ENCODE data around the gene TAF1B. TPM values are rescaled to one million over a fixed set of nuclear protein-coding genes. Genes with fewer than 3 reads are reported as not detected.
"Not testable (repeated sequence)": the region's sequence is repeated elsewhere in the genome, so short reads cannot be mapped to it uniquely, and the experiment has no call there.

TAF1B gene
- total RNA-seq, 2 donors from 2014 or later, result 4.0 to 6.1 TPM

DNA sequence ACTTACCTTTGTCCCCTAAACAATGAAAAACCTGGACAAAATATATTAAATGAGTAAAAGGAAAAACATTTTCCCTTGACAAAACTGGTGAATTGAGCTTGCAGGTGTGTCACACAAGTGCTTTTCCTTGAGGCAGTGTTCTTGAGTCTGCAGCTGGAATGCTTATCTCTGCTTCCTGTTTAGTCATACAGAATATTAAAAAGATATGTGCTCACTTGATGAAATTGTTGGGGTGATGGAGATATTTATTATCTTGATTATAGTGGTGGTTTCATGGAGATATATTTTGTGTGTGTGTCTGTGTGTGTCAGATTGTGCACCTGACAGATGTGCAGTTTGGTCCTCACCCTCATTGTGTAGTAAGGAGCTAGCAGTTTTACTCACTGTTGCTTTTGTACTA, 3.3 kb downstream of the TAF1B start:
- no peak for DNase-seq (ENCODE audit: low spot score)
- H3K4me1 ChIP-seq, result peaks cover 0 to 22% of the 10 kb centered on the region in 2 donors
- no peak overlapping the region for H3K4me3 ChIP-seq
- no peak overlapping the region for H3K27ac ChIP-seq
- peaks cover 10% of the 10 kb centered on the region for H3K36me3 ChIP-seq
- no peaks in the 10 kb centered on the region for H3K27me3 ChIP-seq
- no peaks in the 10 kb centered on the region for H3K9me3 ChIP-seq
- TF ChIP-seq, protein P1, sequence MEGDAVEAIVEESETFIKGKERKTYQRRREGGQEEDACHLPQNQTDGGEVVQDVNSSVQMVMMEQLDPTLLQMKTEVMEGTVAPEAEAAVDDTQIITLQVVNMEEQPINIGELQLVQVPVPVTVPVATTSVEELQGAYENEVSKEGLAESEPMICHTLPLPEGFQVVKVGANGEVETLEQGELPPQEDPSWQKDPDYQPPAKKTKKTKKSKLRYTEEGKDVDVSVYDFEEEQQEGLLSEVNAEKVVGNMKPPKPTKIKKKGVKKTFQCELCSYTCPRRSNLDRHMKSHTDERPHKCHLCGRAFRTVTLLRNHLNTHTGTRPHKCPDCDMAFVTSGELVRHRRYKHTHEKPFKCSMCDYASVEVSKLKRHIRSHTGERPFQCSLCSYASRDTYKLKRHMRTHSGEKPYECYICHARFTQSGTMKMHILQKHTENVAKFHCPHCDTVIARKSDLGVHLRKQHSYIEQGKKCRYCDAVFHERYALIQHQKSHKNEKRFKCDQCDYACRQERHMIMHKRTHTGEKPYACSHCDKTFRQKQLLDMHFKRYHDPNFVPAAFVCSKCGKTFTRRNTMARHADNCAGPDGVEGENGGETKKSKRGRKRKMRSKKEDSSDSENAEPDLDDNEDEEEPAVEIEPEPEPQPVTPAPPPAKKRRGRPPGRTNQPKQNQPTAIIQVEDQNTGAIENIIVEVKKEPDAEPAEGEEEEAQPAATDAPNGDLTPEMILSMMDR (IDR thresholded peaks at IDR 0.05), result no peak

DNA sequence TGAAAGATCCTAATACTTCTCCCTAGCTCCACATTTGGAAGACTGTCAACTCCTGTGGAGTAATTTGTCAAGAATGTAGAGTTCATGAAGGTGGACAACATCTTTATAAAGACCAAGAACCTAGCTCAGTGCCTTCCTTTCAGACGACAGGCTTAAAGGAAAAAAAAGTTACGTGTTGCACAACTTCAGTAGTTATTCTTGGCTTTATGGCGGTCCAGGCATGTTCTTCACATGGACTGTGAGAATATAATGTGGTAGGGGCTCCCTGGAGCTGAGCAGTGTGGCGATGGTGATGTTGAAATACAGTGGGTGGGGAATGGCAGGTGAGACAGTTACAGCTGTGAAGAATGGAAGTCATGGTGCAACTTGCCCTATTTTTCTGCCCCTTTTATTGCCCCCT, 3.9 kb downstream of the TAF1B start:
- peaks cover 0 to 22% of the 10 kb centered on the region in 2 donors for H3K4me1 ChIP-seq
- TF ChIP-seq, protein P1 (IDR thresholded peaks at IDR 0.05), result no peak
- H3K27ac ChIP-seq, result no peak overlapping the region
- DNase-seq (ENCODE audit: low spot score), result no peak
- no peaks in the 10 kb centered on the region for H3K27me3 ChIP-seq
- no peak overlapping the region for H3K4me3 ChIP-seq
- H3K36me3 ChIP-seq, result peaks cover 14% of the 10 kb centered on the region
- no peaks in the 10 kb centered on the region for H3K9me3 ChIP-seq

DNA sequence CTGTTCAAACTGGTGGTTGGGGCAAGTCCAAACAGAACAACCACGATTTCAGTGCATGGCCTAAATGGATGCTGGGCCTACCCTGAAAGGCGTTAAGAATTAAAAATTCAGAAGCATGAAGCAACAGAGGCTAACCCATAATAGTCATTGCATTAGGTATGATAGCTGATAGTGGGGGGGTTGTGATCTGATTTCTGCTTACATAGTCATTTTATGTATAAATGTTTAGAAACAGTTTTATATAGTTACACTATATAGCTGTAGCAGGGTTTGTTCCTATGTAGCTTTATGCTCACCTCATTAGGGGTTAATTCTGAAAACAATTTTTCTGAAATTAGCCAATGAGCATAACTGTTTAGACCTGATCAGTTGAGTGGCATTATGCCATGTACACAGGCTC, 9.6 kb downstream of the TAF1B start:
- Histone ChIP-seq H3K4me3 (no peak overlapping the region), H3K27me3 (no peaks in the 10 kb centered on the region), H3K36me3 (peaks cover 64% of the 10 kb centered on the region), H3K9me3 (no peaks in the 10 kb centered on the region), H3K4me1 (no peaks in the 10 kb centered on the region), H3K27ac (no peak overlapping the region)
- TF ChIP-seq, protein P1 (IDR thresholded peaks at IDR 0.05), result no peak
- DNase-seq (ENCODE audit: low spot score), result no peak

DNA sequence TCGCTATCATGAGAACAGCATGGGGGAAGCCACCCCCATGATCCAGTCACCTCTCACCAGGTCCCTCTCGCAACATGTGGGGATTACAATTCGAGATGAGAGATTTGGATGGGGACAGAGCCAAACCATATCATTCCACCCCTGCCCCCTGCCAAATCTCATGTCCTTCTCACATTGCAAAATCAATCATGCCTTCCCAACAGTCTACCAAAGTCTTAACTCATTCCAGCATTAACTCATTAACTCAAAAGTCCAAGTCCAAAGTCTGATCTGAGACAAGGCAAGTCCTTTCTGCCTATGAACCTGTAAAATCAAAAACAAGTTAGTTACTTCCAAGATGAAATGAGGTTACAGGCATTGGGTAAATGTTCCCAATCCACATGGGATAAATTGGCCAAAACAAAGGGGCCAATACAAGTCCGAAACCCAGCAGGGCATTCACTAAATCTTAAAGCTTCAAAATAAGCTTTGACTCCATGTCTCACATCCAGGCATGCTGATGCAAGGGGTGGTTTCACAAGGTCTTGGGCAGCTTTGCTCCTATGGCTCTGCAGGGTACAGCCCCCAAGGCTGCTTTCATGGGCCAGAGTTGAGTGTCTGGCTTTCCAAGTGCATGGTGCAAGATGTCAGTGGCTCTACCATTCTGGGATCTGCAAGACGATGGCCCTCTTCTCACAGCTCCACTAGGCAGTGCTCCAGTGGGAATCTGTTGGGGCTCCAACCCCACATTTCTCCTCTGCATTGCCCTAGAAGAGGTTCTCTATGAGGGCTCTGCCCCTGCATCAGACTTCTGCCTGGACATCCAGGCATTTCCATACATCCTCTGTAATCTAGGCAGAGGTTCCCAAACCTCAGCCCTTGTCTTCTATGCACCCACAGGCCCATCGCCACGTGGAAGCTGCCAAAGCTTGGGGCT, 14.8 kb downstream of the TAF1B start:
- no peak for DNase-seq (ENCODE audit: low spot score)
- H3K27me3 ChIP-seq, result no peaks in the 10 kb centered on the region
- H3K36me3 ChIP-seq, result peaks cover 50% of the 10 kb centered on the region
- no peaks in the 10 kb centered on the region for H3K4me1 ChIP-seq
- no peak overlapping the region for H3K4me3 ChIP-seq
- no peaks in the 10 kb centered on the region for H3K9me3 ChIP-seq
- no peak overlapping the region for H3K27ac ChIP-seq
- TF ChIP-seq, protein P1 (IDR thresholded peaks at IDR 0.05), result no peak

DNA sequence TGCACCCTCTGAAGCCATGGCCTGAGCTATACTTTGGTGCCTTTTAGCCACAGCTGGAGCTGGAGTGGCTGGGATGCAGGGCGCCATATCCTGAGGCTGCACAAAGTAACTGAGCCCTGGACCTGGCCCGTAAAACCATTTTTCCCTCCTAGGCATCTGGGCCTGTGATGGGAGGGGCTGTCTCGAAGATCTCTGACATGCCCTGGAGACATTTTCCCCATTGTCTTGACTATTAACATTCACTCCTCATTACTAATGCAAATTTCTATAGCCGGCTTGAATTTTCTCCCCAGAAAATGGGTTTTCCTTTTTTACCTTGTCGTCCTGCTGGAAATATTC, 15.4 kb downstream of the TAF1B start:
- peaks cover 44% of the 10 kb centered on the region for H3K36me3 ChIP-seq
- H3K4me3 ChIP-seq, result no peak overlapping the region
- H3K27me3 ChIP-seq, result no peaks in the 10 kb centered on the region
- H3K27ac ChIP-seq, result no peak overlapping the region
- no peaks in the 10 kb centered on the region for H3K4me1 ChIP-seq
- DNase-seq (ENCODE audit: low spot score), result no peak
- TF ChIP-seq, protein P1 (IDR thresholded peaks at IDR 0.05), result no peak
- H3K9me3 ChIP-seq, result no peaks in the 10 kb centered on the region

DNA sequence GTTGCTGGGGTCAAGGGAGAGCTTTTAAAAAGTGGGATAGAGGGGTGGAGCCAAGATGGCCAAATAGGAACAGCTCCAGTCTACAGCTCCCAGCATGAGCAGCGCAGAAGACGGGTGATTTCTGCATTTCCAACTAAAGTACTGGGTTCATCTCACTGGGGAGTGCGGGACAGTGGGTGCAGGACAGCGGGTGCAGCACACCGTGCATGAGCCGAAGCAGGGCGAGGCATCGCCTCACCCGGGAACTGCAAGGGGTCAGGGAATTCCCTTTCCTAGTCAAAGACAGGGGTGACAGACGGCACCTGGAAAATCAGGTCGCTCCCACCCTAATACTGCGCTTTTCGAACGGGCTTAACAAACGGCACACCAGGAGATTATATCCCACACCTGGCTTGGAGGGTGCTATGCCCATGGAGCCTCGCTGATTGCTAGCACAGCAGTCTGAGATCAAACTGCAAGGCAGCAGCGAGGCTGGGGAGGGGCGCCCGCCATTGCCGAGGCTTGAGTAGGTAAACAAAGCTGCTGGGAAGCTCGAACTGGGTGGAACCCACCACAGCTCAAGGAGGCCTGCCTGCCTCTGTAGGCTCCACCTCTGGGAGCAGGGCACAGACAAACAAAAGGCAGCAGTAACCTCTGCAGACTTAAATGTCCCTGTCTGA, 17.8 kb downstream of the TAF1B start:
- H3K9me3 ChIP-seq; H3K4me1 ChIP-seq; H3K27me3 ChIP-seq; H3K27ac ChIP-seq; DNase-seq (ENCODE audit: low spot score); H3K4me3 ChIP-seq: not testable (repeated sequence)
- H3K36me3 ChIP-seq, result peaks cover 22% of the 10 kb centered on the region

Data from right atrium auricular region (tissue), 2 donors.